HG03575 (cell line): ENCODE data around the gene CDH15.
"Not testable (repeated sequence)": the region's sequence is repeated elsewhere in the genome, so short reads cannot be mapped to it uniquely, and the experiment has no call there.

Experiments used
- ATAC-seq: cut with Tn5 transposase; IDR thresholded peaks from one replicate; pipeline ENCODE4 v1.9.1; 2021; ENCODE audit not compliant: unreplicated experiment, insufficient number of reproducible peaks, low FRiP score; ENCODE audit errors: extremely low read depth

CDH15 gene

DNA sequence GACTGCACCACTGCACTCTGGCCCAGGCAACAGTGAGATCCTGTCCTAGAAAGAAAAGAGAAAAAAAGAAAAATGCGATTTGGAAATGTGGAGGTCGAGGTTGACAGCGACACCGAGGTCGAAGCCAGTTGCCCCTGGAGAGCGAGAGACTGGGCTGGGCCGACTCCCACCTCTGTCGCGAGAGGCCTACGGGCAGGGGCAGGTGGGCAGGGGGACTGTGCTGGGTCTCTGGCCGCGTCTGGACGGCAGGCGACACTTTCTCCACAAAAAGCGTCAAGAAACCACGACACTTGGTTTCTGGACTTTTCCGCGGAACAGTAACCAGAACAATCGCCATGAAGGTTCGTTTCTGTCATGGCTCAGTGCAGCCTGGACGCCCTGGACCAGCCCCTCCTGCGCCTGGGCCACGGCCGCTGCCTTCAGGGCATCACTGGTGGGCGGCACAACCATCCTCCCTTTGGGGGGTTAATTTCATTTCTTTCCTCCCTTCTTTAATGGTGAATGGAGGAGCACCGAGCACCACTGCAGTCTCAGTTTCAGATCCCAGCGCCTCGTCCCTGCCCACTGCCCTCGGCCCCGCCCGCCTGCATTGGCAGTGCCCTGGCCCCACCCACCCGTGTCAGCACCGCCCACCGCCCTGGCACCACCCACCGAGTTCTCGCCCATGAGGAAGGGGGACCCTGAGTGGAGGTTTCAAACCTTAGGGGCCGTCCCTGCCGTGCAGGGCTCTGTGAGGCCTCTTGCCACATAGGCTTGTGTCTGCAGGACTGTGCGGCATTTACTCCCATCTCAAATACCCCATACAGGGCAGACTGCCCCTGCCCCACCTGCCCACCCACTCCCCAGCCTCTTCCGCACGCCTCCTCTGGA, 18.5 kb upstream of the CDH15 start:
- ATAC-seq = no peak

GRCh38 chr16:89153848-89154271, 17.7 kb upstream of the CDH15 start:
- no peak for ATAC-seq

- ATAC-seq = no peak
Measured at GRCh38 chr16:89154390-89155183, 17.0 kb upstream of the CDH15 start.

- no peak for ATAC-seq
Measured at GRCh38 chr16:89155184-89155679, 16.3 kb upstream of the CDH15 start.

DNA sequence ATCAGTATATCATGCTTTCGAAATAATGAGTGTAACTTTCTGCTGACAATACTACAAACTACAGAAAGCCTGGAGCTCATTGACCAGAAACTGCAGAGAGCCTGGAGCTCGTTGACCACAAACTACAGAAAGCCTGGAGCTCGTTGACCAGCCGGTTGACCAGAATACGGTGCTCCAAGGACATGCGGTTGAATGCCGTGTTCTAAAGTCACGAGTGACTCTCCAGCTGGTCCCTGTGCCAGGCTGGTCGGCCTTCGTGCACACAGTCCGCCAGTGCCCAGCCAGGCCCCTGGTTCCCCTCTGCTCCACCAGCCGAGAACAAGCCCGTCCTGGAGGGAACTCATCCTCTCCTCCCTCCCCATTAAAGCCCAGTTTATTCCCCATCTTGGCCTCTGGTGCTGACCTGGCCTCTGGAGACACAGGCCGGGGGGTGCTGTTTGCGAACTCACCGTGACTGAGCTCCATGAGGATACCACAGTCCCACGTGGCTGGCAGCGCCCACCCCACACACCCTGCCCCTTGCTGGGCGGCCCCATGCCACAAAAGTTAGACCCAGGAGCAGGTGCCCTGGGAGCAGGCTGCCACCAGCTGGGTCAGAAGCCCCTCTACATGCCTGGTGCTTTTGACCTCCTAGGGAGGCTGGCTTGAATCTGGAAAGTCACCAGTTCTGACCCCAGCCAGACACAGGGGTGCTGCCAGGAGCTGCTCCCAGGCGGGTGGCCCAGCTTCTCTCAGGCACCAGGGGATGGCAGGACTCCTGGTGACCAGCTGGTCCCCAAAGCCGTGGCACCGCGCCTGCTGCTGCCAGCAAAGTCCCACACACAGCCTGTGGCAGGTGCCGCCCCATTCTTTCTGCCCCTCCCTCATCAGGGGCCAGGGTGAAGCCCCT, 15.5 kb upstream of the CDH15 start:
- ATAC-seq = no peak

DNA sequence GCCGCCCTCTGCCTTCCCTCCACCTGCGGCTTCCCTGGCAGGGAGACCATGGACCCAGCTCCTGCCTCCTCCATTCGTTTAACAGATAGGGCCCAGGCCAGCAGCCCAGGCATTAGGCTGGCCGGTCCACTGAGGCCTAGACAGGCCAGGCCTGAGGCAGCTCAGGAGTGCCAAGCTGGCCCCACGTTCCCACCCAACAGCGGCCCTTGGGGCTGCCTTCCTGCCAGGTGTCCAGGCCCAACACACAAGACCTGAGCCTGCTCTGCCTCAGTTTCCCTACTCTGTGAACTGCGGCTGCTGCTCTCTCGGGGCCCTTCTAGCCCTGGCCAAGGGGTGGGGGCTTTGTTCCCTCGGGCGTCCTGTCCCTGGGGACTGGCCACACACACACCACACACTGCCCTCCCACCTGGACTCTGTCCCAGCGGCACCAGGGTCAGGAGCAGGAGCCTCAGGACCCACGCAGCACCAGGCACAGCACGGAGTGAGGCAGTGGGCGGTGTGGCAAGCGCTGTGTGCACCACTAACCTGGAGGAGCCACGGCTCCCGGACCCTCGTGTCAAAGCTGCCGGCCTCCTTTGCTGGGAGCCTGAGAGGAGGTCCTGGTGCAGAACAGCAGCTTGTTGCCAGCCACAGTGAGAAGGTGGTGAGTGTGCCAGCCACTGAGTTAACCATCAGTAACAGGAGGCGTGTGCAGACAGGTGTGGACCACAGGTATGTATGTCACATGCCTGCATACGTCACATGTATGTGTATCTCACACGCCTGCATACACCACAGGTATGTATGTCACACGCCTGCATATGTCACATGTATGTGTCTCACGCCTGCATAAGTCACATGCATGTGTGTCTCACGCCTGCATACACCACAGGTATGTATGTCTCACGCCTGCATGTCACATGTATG, 14.6 kb upstream of the CDH15 start:
- no peak for ATAC-seq

DNA sequence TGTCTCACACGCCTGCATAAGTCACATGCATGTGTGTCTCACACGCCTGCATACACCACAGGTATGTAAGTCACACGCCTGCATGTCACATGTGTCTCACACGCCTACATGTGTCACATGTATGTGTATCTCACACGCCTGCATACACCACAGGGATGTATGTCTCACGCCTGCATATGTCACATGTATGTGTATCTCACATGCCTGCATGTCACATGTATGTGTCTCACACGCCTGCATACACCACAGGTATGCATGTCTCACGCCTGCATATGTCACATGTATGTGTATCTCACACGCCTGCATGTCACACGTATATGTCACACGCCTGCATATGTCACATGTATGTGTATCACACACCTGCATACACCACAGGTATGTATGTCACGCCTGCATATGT, 13.8 kb upstream of the CDH15 start:
- ATAC-seq = no peak

DNA sequence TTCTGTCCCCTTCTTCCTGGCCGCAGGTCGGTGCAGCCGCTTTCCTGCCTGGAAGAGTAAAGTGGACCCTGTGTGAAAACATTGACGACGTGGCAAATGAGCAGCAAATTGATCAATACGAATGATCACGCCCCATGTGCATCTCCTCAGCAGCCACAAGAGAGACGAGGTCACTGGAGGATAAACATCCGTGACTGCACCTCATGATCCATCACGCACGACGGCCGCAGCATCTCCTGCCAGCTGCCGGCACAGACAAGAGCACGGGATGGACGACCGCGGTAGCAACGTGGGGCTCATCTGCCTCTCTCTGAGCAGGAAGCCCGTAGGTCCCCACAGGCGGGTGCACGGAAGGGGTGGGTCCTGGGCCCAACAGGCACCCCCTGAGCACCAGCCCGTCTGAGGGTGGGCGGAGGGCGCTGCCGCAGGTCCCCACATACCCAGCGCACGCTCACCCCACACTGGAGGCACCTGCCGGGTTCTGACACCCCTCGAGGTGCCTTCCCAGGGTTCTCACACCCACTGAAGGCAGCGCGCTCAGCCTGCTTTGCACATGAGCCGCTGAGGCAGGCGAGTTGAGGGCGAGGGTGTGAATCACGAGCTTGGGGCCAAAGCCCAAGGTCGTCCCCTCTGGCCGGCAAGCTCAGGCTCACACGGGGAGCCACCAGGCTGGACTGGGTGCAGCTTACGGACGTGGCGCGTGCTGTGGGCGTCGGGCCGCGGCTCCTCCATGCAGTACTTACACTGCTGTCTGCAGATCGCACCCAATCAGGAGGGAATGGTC, 12.3 kb upstream of the CDH15 start:
- no peak for ATAC-seq

GRCh38 chr16:89159850-89160354, 11.6 kb upstream of the CDH15 start:
- no peak for ATAC-seq

DNA sequence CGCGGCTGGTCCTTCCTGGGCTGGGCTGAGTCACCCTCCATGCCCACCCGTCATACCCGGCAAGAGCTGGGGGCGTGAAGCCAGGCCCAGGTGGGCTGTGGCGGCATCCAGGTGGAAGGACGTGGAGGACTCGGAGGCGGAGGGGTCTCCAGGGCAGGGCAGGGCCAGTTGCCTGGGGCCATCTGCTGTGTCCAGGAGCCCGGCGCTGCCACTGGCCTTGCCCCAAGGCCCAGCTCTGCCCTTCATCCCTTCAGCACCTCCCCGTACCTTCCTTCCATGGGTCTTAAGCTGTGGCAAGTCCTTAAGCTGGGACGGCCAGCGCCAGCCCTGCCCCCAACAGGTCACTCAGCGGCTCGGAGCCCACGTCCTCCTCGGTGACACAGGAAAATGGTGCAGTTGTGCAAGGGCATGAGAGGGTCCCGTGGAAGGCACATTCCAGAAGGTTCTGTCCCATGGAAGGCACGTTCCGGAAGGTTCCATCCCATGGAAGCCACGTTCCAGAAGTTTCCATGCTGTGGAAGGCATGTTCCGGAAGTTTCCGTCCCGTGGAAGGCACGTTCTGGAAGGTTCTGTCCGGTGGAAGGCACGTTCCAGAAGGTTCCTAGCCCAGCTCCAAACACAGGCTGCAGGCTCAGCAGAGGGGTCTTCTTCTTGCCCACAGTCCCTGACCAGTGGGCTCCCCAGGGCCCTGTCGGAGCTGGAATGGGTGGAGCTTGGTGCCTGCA, 10.4 kb upstream of the CDH15 start:
- no peak for ATAC-seq

DNA sequence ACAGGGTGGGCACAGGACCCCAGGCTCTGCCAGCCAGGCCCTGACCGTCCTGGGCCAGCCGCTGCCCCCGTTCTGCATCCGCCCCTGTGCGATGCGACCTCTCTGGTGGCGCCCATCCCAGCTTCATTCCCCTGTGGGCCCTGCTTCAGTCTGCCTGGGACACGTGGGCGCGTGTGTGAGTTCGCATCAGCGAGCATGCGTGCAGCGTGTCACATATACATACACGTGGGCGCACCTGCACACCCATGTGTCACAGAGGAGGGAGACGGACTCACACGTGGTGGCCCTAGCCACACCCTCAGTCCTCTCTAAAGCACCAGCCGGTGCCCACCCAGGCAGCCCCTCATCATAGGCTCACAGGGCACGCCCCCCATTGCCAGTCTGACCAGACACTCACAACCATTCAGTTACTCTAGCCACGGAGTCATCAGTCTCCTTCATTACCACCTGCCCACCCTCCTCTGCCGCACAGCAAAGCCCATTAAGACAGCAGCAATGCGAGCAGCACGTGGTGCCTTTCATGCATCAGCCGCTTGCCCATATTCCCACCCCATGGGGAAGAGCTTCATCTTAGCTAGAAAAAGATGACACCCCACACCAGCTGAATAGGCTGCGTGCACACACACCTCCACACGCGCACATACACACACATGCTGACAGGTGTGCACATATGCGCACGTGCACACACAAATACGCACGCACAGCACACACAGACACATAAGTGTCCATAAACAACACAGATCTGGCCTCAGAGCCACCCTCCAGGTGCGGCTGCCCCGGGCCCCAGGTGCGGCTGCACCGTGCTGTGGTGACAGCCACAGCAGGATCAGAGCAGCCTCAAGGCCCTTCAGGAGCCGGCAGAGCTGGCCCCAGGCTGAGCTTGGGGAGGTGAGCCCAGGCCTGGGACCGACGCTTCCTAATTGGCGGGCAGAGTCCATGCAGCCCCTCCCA, 9.5 kb upstream of the CDH15 start:
- ATAC-seq = no peak

DNA sequence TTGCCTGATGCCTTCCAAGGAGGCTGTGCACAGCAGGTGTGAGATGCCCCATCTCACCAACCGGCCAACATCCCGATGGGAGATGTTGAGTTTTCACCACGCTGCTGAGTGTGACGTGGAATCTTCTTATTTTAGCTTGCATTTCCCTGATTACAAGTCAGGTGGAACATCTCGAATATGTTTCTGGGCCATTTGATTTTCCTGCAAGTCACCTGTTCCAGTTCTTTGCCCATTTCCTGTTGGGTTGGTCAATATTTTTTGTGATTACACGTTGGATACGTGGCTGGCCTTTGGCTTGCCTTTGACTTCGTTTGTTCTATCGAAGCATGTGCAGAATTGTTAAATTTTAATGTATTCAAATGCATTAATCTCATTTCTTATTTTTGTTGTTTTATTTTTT, 8.3 kb upstream of the CDH15 start:
- ATAC-seq = no peak

- ATAC-seq = no peak
Measured at GRCh38 chr16:89164436-89164835, 7.1 kb upstream of the CDH15 start.

- ATAC-seq = no peak
Measured at GRCh38 chr16:89164847-89165680, 6.5 kb upstream of the CDH15 start.

DNA sequence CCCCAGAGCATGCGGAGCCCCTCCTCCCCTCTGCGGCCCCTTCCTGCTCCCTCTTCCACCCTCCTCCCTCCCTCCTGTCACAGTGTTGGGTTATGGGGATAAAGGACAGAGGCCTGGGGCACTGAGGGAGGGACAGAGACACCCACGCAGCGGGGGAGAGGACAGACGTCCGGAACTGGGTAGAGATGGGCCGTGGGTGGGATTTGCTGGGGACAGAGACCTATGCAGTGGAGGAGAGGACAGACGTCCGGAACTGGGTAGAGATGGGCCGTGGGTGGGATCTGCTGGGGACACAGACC, 5.9 kb upstream of the CDH15 start:
- not testable (repeated sequence) for ATAC-seq
